HFFc6 (cell line): ENCODE data around the gene PPM1D. TPM values are rescaled to one million over a fixed set of nuclear protein-coding genes. Genes with fewer than 3 reads are reported as not detected.
A peak's percentile ranks its signal among the peaks of the same experiment; 100 is the strongest.

Experiments used
- DNase-seq: peaks from one replicate; pipeline ENCODE4 v3.0.0-alpha.2; 2018
- H3K27ac Mint-ChIP-seq: 2 replicates; pipeline ENCODE4 v1.8.0; 2020; ENCODE audit warnings: mild to moderate bottlenecking, mixed read lengths
- H3K27me3 Mint-ChIP-seq: 2 replicates; pipeline ENCODE4 v1.8.0; 2021; ENCODE audit warnings: mild to moderate bottlenecking, moderate library complexity, mixed read lengths; ENCODE audit not compliant: insufficient read depth
- H3K36me3 Mint-ChIP-seq: 2 replicates; pipeline ENCODE4 v1.8.0; 2021; ENCODE audit warnings: low read depth, mixed read lengths
- H3K4me1 Mint-ChIP-seq: 2 replicates; pipeline ENCODE4 v1.8.0; 2020; ENCODE audit warnings: low read depth, mixed read lengths
- H3K4me3 Mint-ChIP-seq: 2 replicates; pipeline ENCODE4 v1.8.0; 2020; ENCODE audit warnings: mild to moderate bottlenecking, moderate library complexity, mixed read lengths
- H3K9me3 Mint-ChIP-seq: 2 replicates; pipeline ENCODE4 v1.8.0; 2020; ENCODE audit warnings: mild to moderate bottlenecking, mixed read lengths
- CTCF ChIP-seq: fragments of 200-600 bp; sonication (generic); IDR thresholded peaks from 2 replicates; pipeline ENCODE4 v1.5.0; 2021; ENCODE audit warnings: antibody characterized with exemption, mild to moderate bottlenecking
- total RNA-seq, 6 experiments: library from RNA; stranded (reverse); fragmentation: NEBNext Ultra II Directional; extraction: Animal tissue kit (Norgen Biotek cat#: 25700); gene quantifications; 2 replicates in 1 of 6; 3 replicates in 5 of 6; pipeline ENCODE4 v1.2.3, GENCODE V29; 2021

Gene PPM1D
- total RNA-seq, 6 experiments from 2014 or later: 13.3 to 14.2 (median 13.5) TPM

GRCh38 chr17:60627124-60627523 is 27.1 kb downstream of the PPM1D start:
- Mint-ChIP-seq H3K9me3 (no peaks in the 10 kb centered on the region), H3K27ac (0 out of 2 replicates have a peak overlapping the region, but pooled peaks have one; percentile 6), H3K36me3 (peaks cover 11% of the 10 kb centered on the region), H3K27me3 (no peaks in the 10 kb centered on the region; the same call in 1 of the 2 replicates), H3K4me3 (no peak overlapping the region), H3K4me1 (peaks cover 16% of the 10 kb centered on the region)
- no peak for TF ChIP-seq CTCF
- no peak for DNase-seq

GRCh38 chr17:60628252-60628889 is 28.4 kb downstream of the PPM1D start:
- no peak for DNase-seq
- TF ChIP-seq CTCF: no peak
- H3K27ac Mint-ChIP-seq: no peak overlapping the region
- H3K4me3 Mint-ChIP-seq: no peak overlapping the region
- H3K4me1 Mint-ChIP-seq: peaks cover 11% of the 10 kb centered on the region
- peaks cover 11% of the 10 kb centered on the region for H3K36me3 Mint-ChIP-seq
- no peaks in the 10 kb centered on the region; the same call in 1 of the 2 replicates for H3K27me3 Mint-ChIP-seq
- H3K9me3 Mint-ChIP-seq: no peaks in the 10 kb centered on the region

GRCh38 chr17:60629120-60629519 is 29.1 kb downstream of the PPM1D start:
- no peak for DNase-seq
- H3K4me1 Mint-ChIP-seq: peaks cover 5% of the 10 kb centered on the region
- no peak overlapping the region for H3K27ac Mint-ChIP-seq
- H3K27me3 Mint-ChIP-seq: no peaks in the 10 kb centered on the region; the same call in 1 of the 2 replicates
- H3K4me3 Mint-ChIP-seq: no peak overlapping the region
- no peak for TF ChIP-seq CTCF
- H3K9me3 Mint-ChIP-seq: no peaks in the 10 kb centered on the region
- H3K36me3 Mint-ChIP-seq: peaks cover 11% of the 10 kb centered on the region

- Mint-ChIP-seq H3K27me3 (no peaks in the 10 kb centered on the region; the same call in 1 of the 2 replicates), H3K36me3 (peaks cover 11% of the 10 kb centered on the region), H3K4me1 (peaks cover 5% of the 10 kb centered on the region), H3K4me3 (no peak overlapping the region), H3K27ac (no peak overlapping the region), H3K9me3 (no peaks in the 10 kb centered on the region)
- no peak for DNase-seq
- TF ChIP-seq CTCF: no peak
Observed at GRCh38 chr17:60630352-60630751, 30.4 kb downstream of the PPM1D start.

GRCh38 chr17:60631119-60631518 is 31.1 kb downstream of the PPM1D start:
- no peak for TF ChIP-seq CTCF
- Mint-ChIP-seq H3K4me3 (no peak overlapping the region), H3K36me3 (peaks cover 14% of the 10 kb centered on the region), H3K9me3 (no peaks in the 10 kb centered on the region), H3K27ac (no peak overlapping the region), H3K27me3 (no peaks in the 10 kb centered on the region; the same call in 1 of the 2 replicates), H3K4me1 (peaks cover 5% of the 10 kb centered on the region)
- DNase-seq: no peak
